ENCODE results near the gene POLR3H. TPM values are rescaled to one million over a fixed set of nuclear protein-coding genes. Genes with fewer than 3 reads are reported as not detected.
A peak's percentile ranks its signal among the peaks of the same experiment; 100 is the strongest.

Gene POLR3H
- total RNA-seq, 1 experiment from 2014 or later: 16.6 TPM

DNA sequence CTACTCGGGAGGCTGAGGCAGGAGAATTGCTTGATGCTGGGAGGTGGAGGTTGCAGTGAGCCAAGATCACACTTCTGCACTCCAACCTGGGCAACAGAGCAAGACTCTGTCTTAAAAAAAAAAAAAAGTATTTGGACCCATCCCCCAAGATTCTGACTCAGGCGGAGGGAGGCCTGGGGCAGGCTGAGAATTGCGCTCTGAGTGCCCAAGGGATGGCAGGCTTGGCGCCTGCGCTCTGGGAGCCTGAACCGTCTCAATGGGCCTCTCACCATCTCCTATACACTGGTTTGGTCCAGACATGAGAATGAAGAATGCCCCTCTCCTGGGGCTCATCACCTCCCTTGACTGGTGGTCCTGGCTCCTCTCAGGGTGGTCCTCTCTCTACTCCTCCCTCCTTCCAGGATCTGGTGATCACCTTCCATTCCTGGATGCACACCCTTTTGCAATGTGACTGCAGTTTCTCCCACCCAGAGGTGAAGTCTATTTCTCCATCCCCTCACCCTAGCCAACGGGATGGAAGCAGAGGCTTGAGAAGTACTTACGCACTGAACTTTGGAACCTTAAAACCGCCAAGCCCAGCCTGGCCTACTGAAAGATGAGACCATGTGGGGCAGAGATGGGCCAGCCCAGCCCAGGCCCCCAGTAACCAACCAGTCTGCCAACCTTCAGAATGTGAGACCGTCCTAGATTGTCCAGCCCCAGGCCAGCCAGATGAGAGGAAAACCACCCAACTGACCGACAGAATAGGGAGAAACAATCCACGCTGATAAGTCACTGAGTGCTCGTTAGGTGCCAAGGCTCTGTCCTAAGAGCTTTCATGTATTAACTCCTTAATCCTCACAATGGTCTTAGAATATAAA, 4.9 kb downstream of the POLR3H start:
- Histone ChIP-seq H3K27ac (no peak overlapping the region), H3K9me3 (replicated peaks) (no peaks in the 10 kb centered on the region), H3K4me1 (replicated peaks) (peaks cover 16% of the 10 kb centered on the region), H3K27me3 (replicated peaks) (no peaks in the 10 kb centered on the region), H3K36me3 (peaks cover 34% of the 10 kb centered on the region), H3K4me3 (no peak overlapping the region)
- DNase-seq (ENCODE audit: low read depth in 1 of 2, low spot score in 2 of 2): no peak

- H3K27ac ChIP-seq: no peak overlapping the region
- H3K27me3 ChIP-seq (replicated peaks): no peaks in the 10 kb centered on the region
- DNase-seq (ENCODE audit: low read depth in 1 of 2, low spot score in 2 of 2): no peak
- peaks cover 39% of the 10 kb centered on the region for H3K36me3 ChIP-seq
- peaks cover 12% of the 10 kb centered on the region for H3K4me1 ChIP-seq (replicated peaks)
- no peaks in the 10 kb centered on the region for H3K9me3 ChIP-seq (replicated peaks)
- H3K4me3 ChIP-seq: no peak overlapping the region
Observed at GRCh38 chr22:41538583-41538982, 5.7 kb downstream of the POLR3H start.

DNA sequence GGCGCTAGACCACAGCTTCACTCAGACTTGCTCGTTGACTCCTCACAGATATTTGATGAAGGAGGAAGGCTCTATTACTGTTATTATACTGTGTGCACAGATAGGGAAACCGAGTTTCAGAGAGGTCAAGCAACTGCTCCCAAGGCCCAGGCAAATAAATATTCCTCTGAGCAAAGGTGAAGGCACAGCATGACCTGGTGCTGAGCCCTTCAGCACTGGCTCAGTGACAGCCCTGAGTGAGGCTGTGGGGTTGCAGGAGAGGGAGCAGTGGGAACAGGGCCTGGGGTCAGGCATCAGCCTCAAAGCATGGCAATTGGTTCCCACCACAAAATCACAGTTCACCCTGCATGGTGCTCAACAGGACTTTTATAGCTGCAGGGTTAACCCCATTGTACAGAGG, 7.1 kb downstream of the POLR3H start:
- peaks cover 52% of the 10 kb centered on the region for H3K36me3 ChIP-seq
- no peaks in the 10 kb centered on the region for H3K4me1 ChIP-seq (replicated peaks)
- H3K9me3 ChIP-seq (replicated peaks): no peaks in the 10 kb centered on the region
- DNase-seq (ENCODE audit: low read depth in 1 of 2, low spot score in 2 of 2): no peak
- no peak overlapping the region for H3K27ac ChIP-seq
- H3K27me3 ChIP-seq (replicated peaks): no peaks in the 10 kb centered on the region
- H3K4me3 ChIP-seq: no peak overlapping the region

GRCh38 chr22:41535244-41535643, 9.0 kb downstream of the POLR3H start:
- H3K27ac ChIP-seq: no peak overlapping the region
- H3K36me3 ChIP-seq: peaks cover 69% of the 10 kb centered on the region
- no peak for DNase-seq (ENCODE audit: low read depth in 1 of 2, low spot score in 2 of 2)
- 0 out of 2 replicates have a peak, but pooled peaks cover 4% of the 10 kb centered on the region for H3K4me1 ChIP-seq (replicated peaks)
- no peaks in the 10 kb centered on the region for H3K9me3 ChIP-seq (replicated peaks)
- no peak overlapping the region for H3K4me3 ChIP-seq
- H3K27me3 ChIP-seq (replicated peaks): no peaks in the 10 kb centered on the region

DNA sequence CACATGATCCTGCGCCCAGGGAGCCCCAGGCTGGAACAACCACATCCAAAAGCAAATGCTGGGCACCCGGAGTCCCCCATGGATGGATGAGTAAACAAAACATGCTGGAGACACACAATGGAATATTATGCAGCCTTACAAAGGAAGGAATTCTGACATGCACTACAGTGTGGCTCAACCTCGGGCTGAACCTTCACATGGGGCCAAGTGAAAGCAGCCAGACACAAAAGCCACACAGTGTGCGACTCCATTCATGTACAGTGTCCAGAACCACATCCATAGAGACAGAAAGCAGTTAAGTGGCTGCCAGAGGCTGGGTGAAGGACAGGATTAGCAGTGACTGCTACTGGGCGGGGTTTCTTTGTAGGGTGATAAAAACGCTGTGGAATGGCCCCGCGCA, 10.1 kb downstream of the POLR3H start:
- Histone ChIP-seq H3K4me3 (no peak overlapping the region), H3K4me1 (replicated peaks) (0 out of 2 replicates have a peak, but pooled peaks cover 4% of the 10 kb centered on the region), H3K27me3 (replicated peaks) (no peaks in the 10 kb centered on the region), H3K27ac (no peak overlapping the region), H3K9me3 (replicated peaks) (no peaks in the 10 kb centered on the region), H3K36me3 (peaks cover 69% of the 10 kb centered on the region)
- no peak for DNase-seq (ENCODE audit: low read depth in 1 of 2, low spot score in 2 of 2)

- Histone ChIP-seq H3K27ac (no peak overlapping the region), H3K27me3 (replicated peaks) (no peaks in the 10 kb centered on the region), H3K4me1 (replicated peaks) (0 out of 2 replicates have a peak, but pooled peaks cover 4% of the 10 kb centered on the region), H3K9me3 (replicated peaks) (no peaks in the 10 kb centered on the region), H3K36me3 (peaks cover 73% of the 10 kb centered on the region), H3K4me3 (no peak overlapping the region)
- peak in 1 of 2 experiments; percentile 72 for DNase-seq (ENCODE audit: low read depth in 1 of 2, low spot score in 2 of 2)
Observed at GRCh38 chr22:41532908-41533825, 11.1 kb downstream of the POLR3H start.

- Histone ChIP-seq H3K27ac (no peak overlapping the region), H3K4me3 (no peak overlapping the region), H3K27me3 (replicated peaks) (no peaks in the 10 kb centered on the region), H3K9me3 (replicated peaks) (no peaks in the 10 kb centered on the region), H3K36me3 (peaks cover 81% of the 10 kb centered on the region), H3K4me1 (replicated peaks) (0 out of 2 replicates have a peak, but pooled peaks cover 4% of the 10 kb centered on the region)
- no peak for DNase-seq (ENCODE audit: low read depth in 1 of 2, low spot score in 2 of 2)
Observed at GRCh38 chr22:41531715-41532477, 12.4 kb downstream of the POLR3H start.

DNA sequence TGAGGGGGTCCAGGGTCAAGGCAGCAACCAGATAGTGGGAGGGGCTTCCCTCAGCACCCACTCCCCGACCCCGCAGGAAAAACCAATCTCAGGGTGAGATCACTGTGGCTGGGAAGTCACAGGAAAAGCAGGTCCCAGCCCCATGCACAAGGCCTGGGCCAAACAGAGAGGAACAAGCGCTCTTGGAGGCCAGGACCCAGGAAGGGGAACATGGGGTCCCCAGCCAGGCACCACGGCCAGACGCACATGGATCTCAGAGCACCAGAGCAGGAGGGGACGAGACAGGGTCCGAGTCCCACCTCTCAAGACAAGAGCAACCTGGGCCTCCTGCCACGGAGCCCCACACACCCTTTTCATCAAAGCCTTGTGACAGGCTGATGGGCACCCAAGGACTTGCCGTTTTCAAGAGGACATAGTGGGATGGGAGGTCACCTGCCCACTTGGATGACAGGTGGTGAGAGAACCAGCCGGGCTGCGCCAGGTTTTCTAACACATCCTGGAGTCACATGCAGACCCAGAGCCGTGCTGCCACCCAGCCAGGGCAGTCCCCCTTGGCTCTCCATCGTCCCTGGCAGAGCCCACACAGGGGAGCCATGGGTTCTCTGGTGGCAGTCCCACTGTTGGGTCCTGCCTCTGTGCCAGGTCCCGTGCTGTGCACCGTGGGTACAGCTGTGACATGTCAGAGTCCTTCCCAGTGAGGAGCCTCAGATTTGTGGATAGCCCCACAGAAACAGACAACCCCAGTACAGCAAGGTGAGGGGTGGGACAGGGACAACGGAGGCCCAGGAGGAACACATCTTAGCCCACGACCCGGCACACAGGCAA, 13.2 kb downstream of the POLR3H start:
- H3K4me3 ChIP-seq: no peak overlapping the region
- no peak overlapping the region for H3K27ac ChIP-seq
- H3K9me3 ChIP-seq (replicated peaks): no peaks in the 10 kb centered on the region
- H3K4me1 ChIP-seq (replicated peaks): 0 out of 2 replicates have a peak, but pooled peaks cover 4% of the 10 kb centered on the region
- no peak for DNase-seq (ENCODE audit: low read depth in 1 of 2, low spot score in 2 of 2)
- H3K27me3 ChIP-seq (replicated peaks): no peaks in the 10 kb centered on the region
- peaks cover 89% of the 10 kb centered on the region for H3K36me3 ChIP-seq

GRCh38 chr22:41528938-41529561, 15.2 kb downstream of the POLR3H start:
- Histone ChIP-seq H3K9me3 (replicated peaks) (no peaks in the 10 kb centered on the region), H3K4me1 (replicated peaks) (peaks cover 4% of the 10 kb centered on the region; the same call in 1 of the 2 replicates), H3K36me3 (peaks cover 100% of the 10 kb centered on the region), H3K4me3 (no peak overlapping the region), H3K27me3 (replicated peaks) (no peaks in the 10 kb centered on the region), H3K27ac (no peak overlapping the region)
- DNase-seq (ENCODE audit: low read depth in 1 of 2, low spot score in 2 of 2): no peak

DNA sequence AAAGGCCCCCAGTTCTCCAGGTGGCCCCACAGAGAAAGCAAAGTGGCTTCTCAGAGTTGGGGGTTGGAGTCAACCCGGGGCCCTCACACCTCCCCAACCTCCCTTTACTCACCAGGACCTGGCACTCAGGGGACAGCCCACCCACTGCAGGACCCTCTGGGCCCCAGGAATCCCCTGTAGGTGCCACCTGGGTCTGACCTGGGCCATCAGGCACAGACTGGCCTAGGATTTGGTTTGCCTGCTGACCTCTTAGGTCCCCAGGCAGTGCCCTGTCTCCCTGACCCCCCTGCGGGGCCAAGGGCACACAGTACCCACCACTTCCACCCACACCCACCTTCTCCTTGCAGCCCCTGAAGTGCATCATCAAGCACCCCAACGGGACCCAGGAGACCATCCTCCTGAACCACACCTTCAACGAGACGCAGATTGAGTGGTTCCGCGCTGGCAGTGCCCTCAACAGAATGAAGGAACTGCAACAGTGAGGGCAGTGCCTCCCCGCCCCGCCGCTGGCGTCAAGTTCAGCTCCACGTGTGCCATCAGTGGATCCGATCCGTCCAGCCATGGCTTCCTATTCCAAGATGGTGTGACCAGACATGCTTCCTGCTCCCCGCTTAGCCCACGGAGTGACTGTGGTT, 16.0 kb downstream of the POLR3H start:
- Histone ChIP-seq H3K27ac (no peak overlapping the region), H3K9me3 (replicated peaks) (no peaks in the 10 kb centered on the region), H3K36me3 (peaks cover 100% of the 10 kb centered on the region), H3K4me1 (replicated peaks) (peaks cover 4% of the 10 kb centered on the region; the same call in 1 of the 2 replicates), H3K27me3 (replicated peaks) (no peaks in the 10 kb centered on the region), H3K4me3 (no peak overlapping the region)
- DNase-seq (ENCODE audit: low read depth in 1 of 2, low spot score in 2 of 2): no peak

- Histone ChIP-seq H3K9me3 (replicated peaks) (no peaks in the 10 kb centered on the region), H3K4me3 (no peak overlapping the region), H3K27me3 (replicated peaks) (no peaks in the 10 kb centered on the region), H3K27ac (no peak overlapping the region), H3K4me1 (replicated peaks) (peaks cover 4% of the 10 kb centered on the region; the same call in 1 of the 2 replicates), H3K36me3 (peaks cover 97% of the 10 kb centered on the region)
- DNase-seq (ENCODE audit: low read depth in 1 of 2, low spot score in 2 of 2): no peak
Observed at GRCh38 chr22:41526830-41527799, 17.2 kb downstream of the POLR3H start.
